ENCODE data around the gene LRRC18. TPM values are rescaled to one million over a fixed set of nuclear protein-coding genes. Genes with fewer than 3 reads are reported as not detected.

Gene LRRC18
- total RNA-seq, 4 donors from 2014 or later, result 0.21 TPM; not detected in 3

GRCh38 chr10:48957361-48958151 is 17.9 kb upstream of the LRRC18 start:
- Histone ChIP-seq H3K9me3 (no peaks in the 10 kb centered on the region), H3K4me1 (no peaks in the 10 kb centered on the region), H3K4me3 (no peak overlapping the region), H3K27me3 (no peaks in the 10 kb centered on the region), H3K27ac (no peak overlapping the region), H3K36me3 (no peaks in the 10 kb centered on the region)
- DNase-seq, result no peak
- intact Hi-C loops (cut with DNase I; ENCODE audit: low total_unique reads), result no loop called here
- no peak for TF ChIP-seq POLR2A (IDR thresholded peaks at IDR 0.05)
- TF ChIP-seq CTCF (IDR thresholded peaks at IDR 0.05), result no peak

GRCh38 chr10:48951707-48952106 is 12.1 kb upstream of the LRRC18 start:
- TF ChIP-seq CTCF (IDR thresholded peaks at IDR 0.05) (no peak), POLR2A (IDR thresholded peaks at IDR 0.05) (no peak)
- H3K4me3 ChIP-seq, result no peak overlapping the region
- no peaks in the 10 kb centered on the region for H3K27me3 ChIP-seq
- H3K4me1 ChIP-seq, result no peaks in the 10 kb centered on the region
- intact Hi-C loops (cut with DNase I; ENCODE audit: low total_unique reads), result no loop called here
- DNase-seq, result no peak
- H3K36me3 ChIP-seq, result no peaks in the 10 kb centered on the region
- no peaks in the 10 kb centered on the region for H3K9me3 ChIP-seq
- H3K27ac ChIP-seq, result no peak overlapping the region

- Histone ChIP-seq H3K27ac (no peak overlapping the region), H3K9me3 (no peaks in the 10 kb centered on the region), H3K4me1 (no peaks in the 10 kb centered on the region), H3K4me3 (no peak overlapping the region), H3K27me3 (no peaks in the 10 kb centered on the region), H3K36me3 (no peaks in the 10 kb centered on the region)
- TF ChIP-seq CTCF (IDR thresholded peaks at IDR 0.05), result no peak
- TF ChIP-seq POLR2A (IDR thresholded peaks at IDR 0.05), result no peak
- intact Hi-C loops (cut with DNase I; ENCODE audit: low total_unique reads), result no loop called here
- no peak for DNase-seq
Measured at GRCh38 chr10:48948470-48949037, 8.9 kb upstream of the LRRC18 start.

GRCh38 chr10:48947690-48948469 is 8.2 kb upstream of the LRRC18 start:
- Histone ChIP-seq H3K4me3 (no peak overlapping the region), H3K36me3 (no peaks in the 10 kb centered on the region), H3K4me1 (no peaks in the 10 kb centered on the region), H3K9me3 (no peaks in the 10 kb centered on the region), H3K27me3 (no peaks in the 10 kb centered on the region), H3K27ac (no peak overlapping the region)
- no peak for DNase-seq
- TF ChIP-seq CTCF (IDR thresholded peaks at IDR 0.05) (no peak), POLR2A (IDR thresholded peaks at IDR 0.05) (no peak)
- intact Hi-C loops (cut with DNase I; ENCODE audit: low total_unique reads), result no loop called here

Data from uterus (tissue), 4 donors.